Fibroblast of upper back skin (primary cell): ENCODE measurements around the gene MPPED1.

Source experiments
- DNase-seq: peaks from one replicate; pipeline ENCODE4 v3.0.0-alpha.2; 2013

The MPPED1 gene

GRCh38 chr22:43393132-43393843 lies 18.5 kb upstream of the MPPED1 start:
- no peak for DNase-seq

DNA sequence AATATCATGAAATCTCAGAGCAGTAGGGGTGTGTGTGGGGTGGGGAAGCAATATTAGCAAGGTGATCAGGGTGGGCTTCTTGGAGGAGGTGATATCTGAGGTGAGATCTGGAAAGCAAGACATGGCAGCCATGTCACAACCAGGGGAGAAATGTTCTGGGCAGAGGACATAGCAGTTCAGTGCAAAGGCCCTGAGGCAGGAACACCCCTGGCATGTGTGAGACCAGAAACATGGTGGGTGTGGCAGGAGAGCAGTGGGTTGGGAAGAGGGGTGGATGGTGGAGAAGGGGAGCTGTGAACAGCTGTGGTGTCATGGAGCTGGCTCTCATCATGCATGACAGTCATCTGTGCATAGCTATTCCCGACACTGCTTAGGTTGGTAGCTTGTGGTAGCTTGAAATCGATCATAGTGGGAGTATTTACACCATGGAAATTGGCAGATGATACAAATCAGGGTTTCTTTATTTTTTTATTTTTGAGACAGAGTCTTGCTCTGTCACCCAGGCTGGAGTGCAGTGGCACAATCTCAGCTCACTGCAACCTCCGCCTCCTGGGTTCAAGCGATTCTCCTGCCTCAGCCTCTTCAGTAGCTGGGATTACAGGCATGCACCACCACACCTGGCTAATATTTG lies 17.9 kb upstream of the MPPED1 start:
- no peak for DNase-seq

- DNase-seq = no peak
These were observed 16.6 kb upstream of the MPPED1 start for GRCh38 chr22:43395086-43395695.

DNA sequence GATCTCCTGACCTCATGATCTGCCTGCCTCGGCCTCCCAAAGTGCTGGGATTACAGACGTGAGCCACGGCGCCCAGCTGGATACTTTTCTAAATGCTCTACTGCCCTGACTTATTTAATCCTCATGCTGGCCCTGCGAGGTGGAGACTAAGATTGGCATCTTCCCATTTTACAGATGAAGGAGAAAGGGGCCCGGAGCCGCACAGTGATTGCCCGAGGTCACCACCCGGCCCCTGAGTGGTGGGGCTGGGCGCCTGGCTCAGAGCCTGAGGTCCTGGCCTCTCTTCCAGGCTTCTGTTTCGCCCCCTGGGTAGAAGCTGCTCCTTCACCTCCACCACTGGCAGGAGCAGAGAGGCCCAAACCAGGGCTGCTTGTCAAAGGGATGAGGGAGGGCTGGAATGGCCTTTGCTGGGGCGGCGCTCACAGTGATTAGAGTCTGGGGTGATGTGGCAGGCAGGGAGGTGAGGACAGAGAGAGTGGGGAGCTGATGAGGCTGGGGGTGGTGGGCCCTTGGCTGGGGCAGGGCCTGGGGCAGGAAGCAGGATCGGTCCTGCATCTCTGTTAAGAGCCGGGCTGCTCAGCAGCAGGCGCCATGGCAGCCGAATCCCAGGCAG lies 15.4 kb upstream of the MPPED1 start:
- no peak for DNase-seq

GRCh38 chr22:43396934-43397457 lies 14.8 kb upstream of the MPPED1 start:
- no peak for DNase-seq

GRCh38 chr22:43397766-43398165 lies 14.0 kb upstream of the MPPED1 start:
- no peak for DNase-seq

- DNase-seq = no peak
These were observed 13.6 kb upstream of the MPPED1 start for GRCh38 chr22:43398246-43398645.

DNA sequence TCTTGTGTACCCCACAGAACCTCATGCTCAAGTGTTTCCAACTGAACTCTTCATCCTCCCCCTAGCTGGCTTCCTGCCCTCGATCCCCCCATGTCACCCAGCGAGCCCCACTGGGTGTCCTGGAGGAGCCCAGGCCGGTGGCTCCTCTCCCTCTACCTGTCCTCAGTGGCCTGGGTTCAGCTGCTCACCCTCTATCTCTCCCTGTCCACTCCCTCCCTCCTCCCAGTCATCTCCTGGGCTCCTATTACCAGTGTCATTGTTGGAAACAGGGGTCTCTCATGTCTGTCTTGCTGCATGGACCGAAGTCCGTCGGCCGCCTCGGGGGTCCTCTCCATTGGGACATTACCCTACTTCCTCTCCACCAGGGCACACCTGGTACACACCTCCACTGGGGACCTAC lies 12.9 kb upstream of the MPPED1 start:
- DNase-seq = no peak

GRCh38 chr22:43399338-43399979 lies 12.4 kb upstream of the MPPED1 start:
- no peak for DNase-seq

DNA sequence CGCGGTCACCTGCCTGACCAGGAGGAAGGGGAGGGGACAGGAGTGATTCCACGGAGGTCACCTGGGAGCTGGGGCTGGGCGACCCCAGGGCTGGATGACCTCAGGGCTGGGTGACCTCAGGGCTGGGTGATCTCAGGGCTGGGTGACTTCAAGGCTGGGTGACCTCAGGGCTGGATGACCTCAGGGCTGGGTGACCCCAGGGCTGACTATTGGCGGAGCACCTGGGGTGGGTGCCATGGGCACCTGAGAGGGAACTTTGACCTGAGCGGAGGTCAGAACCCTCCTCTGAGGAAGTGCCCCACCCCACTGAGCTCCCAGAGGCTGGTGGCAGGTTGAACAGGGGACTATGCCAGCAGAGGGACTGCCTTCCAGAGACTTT lies 11.8 kb upstream of the MPPED1 start:
- no peak for DNase-seq

DNA sequence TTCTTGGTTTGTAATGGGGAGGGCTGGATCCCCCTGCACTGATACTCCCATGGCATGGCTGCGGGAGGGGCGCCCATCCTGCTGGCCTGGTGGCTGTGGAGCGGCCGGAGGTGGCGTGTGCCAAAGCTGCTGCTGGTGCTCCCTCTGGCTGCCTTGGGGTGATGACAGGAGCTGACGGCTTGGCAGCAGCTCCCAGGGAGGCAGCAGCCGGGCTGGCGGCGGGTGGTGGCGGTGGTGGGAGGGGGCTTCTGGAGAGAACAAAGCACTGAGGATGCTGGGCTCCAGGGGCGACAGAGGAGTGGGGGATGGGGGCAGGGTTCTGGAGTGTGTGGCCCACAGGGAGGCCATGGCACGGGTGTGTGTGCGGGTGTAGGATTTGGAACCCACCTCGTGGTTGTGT lies 11.4 kb upstream of the MPPED1 start:
- DNase-seq = no peak

DNA sequence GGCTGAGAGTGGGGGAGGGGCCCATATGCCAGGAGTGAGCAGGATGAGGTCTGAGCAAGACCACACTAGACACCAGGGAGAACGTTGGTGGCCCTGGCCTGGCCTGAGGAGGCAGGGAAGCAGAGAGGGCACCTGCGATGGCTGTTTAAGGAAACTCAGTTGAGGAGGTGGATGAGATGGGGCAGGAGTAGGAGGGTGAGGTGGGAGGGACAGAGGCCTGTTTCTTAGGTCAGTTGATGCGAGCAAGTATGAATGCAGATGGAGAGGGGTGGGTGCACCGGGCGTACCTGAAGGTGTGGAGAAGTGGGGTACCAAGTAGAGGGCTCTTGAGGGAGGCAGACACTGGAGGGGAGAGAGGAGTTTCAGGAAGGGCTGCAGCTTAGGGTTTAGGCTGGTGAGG lies 10.6 kb upstream of the MPPED1 start:
- no peak for DNase-seq

GRCh38 chr22:43401661-43402060 lies 10.2 kb upstream of the MPPED1 start:
- DNase-seq = no peak

GRCh38 chr22:43402128-43402527 lies 9.7 kb upstream of the MPPED1 start:
- no peak for DNase-seq

DNA sequence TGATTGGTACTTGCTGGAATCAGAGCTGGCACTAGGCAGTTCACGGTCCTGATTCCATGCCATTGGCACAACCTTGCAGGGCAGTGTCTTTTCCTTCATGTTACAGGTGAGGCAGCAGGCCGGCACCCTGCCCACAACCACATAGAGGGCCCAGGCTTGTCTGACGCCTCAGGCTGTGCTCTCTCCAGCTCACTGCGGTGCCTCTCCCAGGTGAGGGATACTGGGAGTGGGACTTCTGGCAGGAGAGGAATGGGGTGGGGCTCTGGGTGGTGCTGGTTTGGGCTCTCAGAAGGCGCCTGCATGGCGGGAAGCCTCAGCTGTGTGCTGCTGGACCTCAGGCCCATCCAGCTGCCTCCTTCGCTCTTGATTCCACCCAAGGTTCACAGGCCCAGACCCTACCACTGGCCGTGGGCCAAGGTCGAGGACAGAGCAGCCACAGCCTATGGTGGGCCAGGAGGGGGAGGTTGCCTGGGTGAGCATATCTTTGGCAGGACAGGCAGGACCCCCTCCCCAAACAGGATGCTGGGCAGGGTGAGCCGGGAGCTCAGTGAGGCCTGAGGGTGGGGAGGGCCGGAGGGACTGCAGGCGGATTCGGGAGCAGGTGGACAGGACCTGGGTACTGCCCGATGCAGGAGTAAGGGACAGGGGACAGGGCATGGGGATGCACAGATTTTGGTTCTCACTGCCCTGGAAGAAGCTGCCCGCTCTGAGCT lies 7.0 kb upstream of the MPPED1 start:
- DNase-seq = no peak

GRCh38 chr22:43406186-43406790 lies 5.5 kb upstream of the MPPED1 start:
- no peak for DNase-seq

DNA sequence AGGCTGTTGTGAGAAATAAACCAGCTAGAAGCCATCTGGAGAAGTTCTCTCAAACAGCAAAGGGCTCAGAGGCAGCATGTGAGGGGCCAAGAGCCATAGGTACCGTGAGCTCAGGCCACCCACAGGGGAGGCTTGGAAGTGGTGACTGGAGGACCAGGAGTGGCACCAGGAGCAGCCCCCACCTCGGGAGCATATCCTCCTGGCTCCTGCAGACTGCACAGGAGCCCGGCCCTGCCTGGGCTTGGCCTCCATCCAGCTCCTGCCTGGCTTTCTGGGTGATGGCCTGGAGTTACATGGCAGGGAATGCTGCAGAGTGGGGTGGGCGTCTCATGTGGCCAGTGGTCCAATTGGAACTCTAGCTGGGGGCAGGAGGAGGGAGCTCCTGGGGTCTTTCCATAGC lies 4.2 kb upstream of the MPPED1 start:
- DNase-seq = no peak

GRCh38 chr22:43408009-43408408 lies 3.8 kb upstream of the MPPED1 start:
- DNase-seq = no peak

DNA sequence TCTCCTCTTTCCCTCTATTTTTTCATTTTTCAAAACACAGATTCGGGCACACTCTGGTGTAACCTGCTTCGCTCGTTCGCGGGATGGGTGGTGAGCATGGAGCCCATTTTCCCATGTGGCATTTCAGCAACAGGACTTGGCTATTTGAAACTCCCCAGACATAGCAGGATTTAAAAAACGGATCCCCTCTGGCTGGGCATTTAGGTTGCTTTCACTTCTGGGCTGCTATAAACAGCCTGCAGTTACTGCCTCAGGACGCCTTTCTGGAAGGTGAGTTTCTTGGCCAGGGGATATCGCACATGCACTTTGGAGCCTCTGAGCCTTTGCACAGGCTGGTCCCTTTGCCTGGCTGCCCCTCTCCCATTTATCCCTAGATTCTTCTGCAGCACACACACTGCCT lies 2.8 kb upstream of the MPPED1 start:
- no peak for DNase-seq

GRCh38 chr22:43409800-43410199 lies 2.0 kb upstream of the MPPED1 start:
- DNase-seq = no peak

DNA sequence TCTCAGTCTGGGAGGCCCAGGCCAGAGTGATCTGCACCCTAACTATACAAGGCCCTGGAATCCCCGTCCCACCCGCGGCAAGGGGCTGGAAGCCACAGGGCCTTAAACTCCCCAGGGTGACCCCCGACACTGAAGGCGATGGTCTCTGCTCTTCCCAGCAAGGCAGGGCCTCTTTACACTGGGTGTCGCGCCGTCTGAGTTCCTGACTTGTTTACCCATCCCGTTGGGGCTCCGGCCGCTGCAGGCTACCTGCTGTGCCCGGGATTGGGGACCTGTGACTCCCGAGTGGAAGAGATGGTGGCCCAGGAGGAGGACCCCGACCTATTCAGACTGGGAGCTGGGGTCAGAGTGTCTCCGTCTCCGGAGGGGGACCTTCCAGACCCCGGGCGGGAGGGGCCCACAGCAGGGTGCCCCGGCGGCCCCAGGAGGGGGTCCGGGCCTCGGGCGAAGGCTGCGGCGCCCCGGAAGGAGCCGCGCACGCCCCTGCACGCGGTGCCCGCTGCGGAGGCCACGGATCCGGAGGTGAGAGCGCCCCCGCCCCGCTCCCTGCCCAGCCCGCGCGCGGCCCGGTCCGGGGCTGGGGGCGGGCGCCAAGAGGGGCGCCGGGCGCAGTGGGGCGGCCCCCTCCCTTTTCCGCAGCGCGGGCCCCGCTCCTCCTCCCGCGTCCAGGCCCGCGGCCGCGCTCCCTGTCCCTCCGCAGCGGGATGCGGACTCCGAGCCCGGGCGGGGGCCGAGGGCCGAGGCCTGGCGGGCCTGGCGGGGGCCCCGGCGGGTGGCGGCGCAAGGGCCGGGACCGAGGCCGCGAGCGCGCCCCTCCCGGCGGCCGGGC lies 560 bp upstream of the MPPED1 start:
- DNase-seq = no peak
